ENCODE data around the gene TIMP3.

Gene TIMP3

GRCh38 chr22:32882774-32883530, 81.4 kb downstream of the TIMP3 start:
- Histone ChIP-seq H3K36me3 (ENCODE audit: control insufficient read depth in 2 of 2, insufficient read depth in 2 of 2, low read length in 2 of 2) (no peaks in the 10 kb centered on the region), H3K27ac (ENCODE audit: low read length) (no peak overlapping the region), H3K4me3 (ENCODE audit: low read length in 2 of 2) (no peak overlapping the region), H3K9me3 (ENCODE audit: control insufficient read depth in 2 of 2, low read length in 2 of 2) (no peaks in the 10 kb centered on the region), H3K9ac (ENCODE audit: low read length in 2 of 2) (no peak overlapping the region), H3K27me3 (ENCODE audit: control insufficient read depth in 1 of 2, insufficient read depth in 2 of 2, low read length in 2 of 2) (no peaks in the 10 kb centered on the region), H3K4me1 (ENCODE audit: control insufficient read depth, insufficient read depth, low read length) (peaks cover 17% of the 10 kb centered on the region)

- H3K36me3 ChIP-seq (ENCODE audit: control insufficient read depth in 2 of 2, insufficient read depth in 2 of 2, low read length in 2 of 2) = no peaks in the 10 kb centered on the region
- no peaks in the 10 kb centered on the region for H3K9me3 ChIP-seq (ENCODE audit: control insufficient read depth in 2 of 2, low read length in 2 of 2)
- peaks cover 11% of the 10 kb centered on the region for H3K4me1 ChIP-seq (ENCODE audit: control insufficient read depth, insufficient read depth, low read length)
- H3K4me3 ChIP-seq (ENCODE audit: low read length in 2 of 2) = no peak overlapping the region
- H3K9ac ChIP-seq (ENCODE audit: low read length in 2 of 2) = no peak overlapping the region
- no peak overlapping the region for H3K27ac ChIP-seq (ENCODE audit: low read length)
- no peaks in the 10 kb centered on the region for H3K27me3 ChIP-seq (ENCODE audit: control insufficient read depth in 1 of 2, insufficient read depth in 2 of 2, low read length in 2 of 2)
Measured at GRCh38 chr22:32887324-32887980, 85.9 kb downstream of the TIMP3 start.

- Histone ChIP-seq H3K4me1 (ENCODE audit: control insufficient read depth, insufficient read depth, low read length) (peaks cover 11% of the 10 kb centered on the region), H3K36me3 (ENCODE audit: control insufficient read depth in 2 of 2, insufficient read depth in 2 of 2, low read length in 2 of 2) (no peaks in the 10 kb centered on the region), H3K9me3 (ENCODE audit: control insufficient read depth in 2 of 2, low read length in 2 of 2) (no peaks in the 10 kb centered on the region), H3K27ac (ENCODE audit: low read length) (no peak overlapping the region), H3K9ac (ENCODE audit: low read length in 2 of 2) (no peak overlapping the region), H3K4me3 (ENCODE audit: low read length in 2 of 2) (no peak overlapping the region), H3K27me3 (ENCODE audit: control insufficient read depth in 1 of 2, insufficient read depth in 2 of 2, low read length in 2 of 2) (no peaks in the 10 kb centered on the region)
Measured at GRCh38 chr22:32888976-32889375, 87.5 kb downstream of the TIMP3 start.

- Histone ChIP-seq H3K9me3 (ENCODE audit: control insufficient read depth in 2 of 2, low read length in 2 of 2) (no peaks in the 10 kb centered on the region), H3K4me1 (ENCODE audit: control insufficient read depth, insufficient read depth, low read length) (no peaks in the 10 kb centered on the region), H3K27ac (ENCODE audit: low read length) (no peak overlapping the region), H3K36me3 (ENCODE audit: control insufficient read depth in 2 of 2, insufficient read depth in 2 of 2, low read length in 2 of 2) (no peaks in the 10 kb centered on the region), H3K27me3 (ENCODE audit: control insufficient read depth in 1 of 2, insufficient read depth in 2 of 2, low read length in 2 of 2) (no peaks in the 10 kb centered on the region), H3K9ac (ENCODE audit: low read length in 2 of 2) (no peak overlapping the region), H3K4me3 (ENCODE audit: low read length in 2 of 2) (no peak overlapping the region)
Measured at GRCh38 chr22:32896891-32897290, 95.4 kb downstream of the TIMP3 start.

GRCh38 chr22:32897400-32897799, 95.9 kb downstream of the TIMP3 start:
- H3K9ac ChIP-seq (ENCODE audit: low read length in 2 of 2) = no peak overlapping the region
- no peaks in the 10 kb centered on the region for H3K27me3 ChIP-seq (ENCODE audit: control insufficient read depth in 1 of 2, insufficient read depth in 2 of 2, low read length in 2 of 2)
- H3K9me3 ChIP-seq (ENCODE audit: control insufficient read depth in 2 of 2, low read length in 2 of 2) = no peaks in the 10 kb centered on the region
- H3K4me1 ChIP-seq (ENCODE audit: control insufficient read depth, insufficient read depth, low read length) = no peaks in the 10 kb centered on the region
- H3K36me3 ChIP-seq (ENCODE audit: control insufficient read depth in 2 of 2, insufficient read depth in 2 of 2, low read length in 2 of 2) = no peaks in the 10 kb centered on the region
- H3K4me3 ChIP-seq (ENCODE audit: low read length in 2 of 2) = no peak overlapping the region
- H3K27ac ChIP-seq (ENCODE audit: low read length) = no peak overlapping the region

GRCh38 chr22:32900886-32901635, 99.6 kb downstream of the TIMP3 start:
- no peak overlapping the region for H3K27ac ChIP-seq (ENCODE audit: low read length)
- H3K4me3 ChIP-seq (ENCODE audit: low read length in 2 of 2) = no peak overlapping the region
- no peaks in the 10 kb centered on the region for H3K9me3 ChIP-seq (ENCODE audit: control insufficient read depth in 2 of 2, low read length in 2 of 2)
- H3K36me3 ChIP-seq (ENCODE audit: control insufficient read depth in 2 of 2, insufficient read depth in 2 of 2, low read length in 2 of 2) = no peaks in the 10 kb centered on the region
- no peaks in the 10 kb centered on the region for H3K27me3 ChIP-seq (ENCODE audit: control insufficient read depth in 1 of 2, insufficient read depth in 2 of 2, low read length in 2 of 2)
- H3K4me1 ChIP-seq (ENCODE audit: control insufficient read depth, insufficient read depth, low read length) = peaks cover 14% of the 10 kb centered on the region
- no peak overlapping the region for H3K9ac ChIP-seq (ENCODE audit: low read length in 2 of 2)

- Histone ChIP-seq H3K27ac (ENCODE audit: low read length) (no peak overlapping the region), H3K9me3 (ENCODE audit: control insufficient read depth in 2 of 2, low read length in 2 of 2) (no peaks in the 10 kb centered on the region), H3K27me3 (ENCODE audit: control insufficient read depth in 1 of 2, insufficient read depth in 2 of 2, low read length in 2 of 2) (no peaks in the 10 kb centered on the region), H3K4me1 (ENCODE audit: control insufficient read depth, insufficient read depth, low read length) (peaks cover 16% of the 10 kb centered on the region), H3K36me3 (ENCODE audit: control insufficient read depth in 2 of 2, insufficient read depth in 2 of 2, low read length in 2 of 2) (no peaks in the 10 kb centered on the region), H3K9ac (ENCODE audit: low read length in 2 of 2) (no peak overlapping the region), H3K4me3 (ENCODE audit: low read length in 2 of 2) (no peak overlapping the region)
Measured at GRCh38 chr22:32901925-32902324, 100.4 kb downstream of the TIMP3 start.

GRCh38 chr22:32903507-32903906, 102.0 kb downstream of the TIMP3 start:
- Histone ChIP-seq H3K27ac (ENCODE audit: low read length) (no peak overlapping the region), H3K9ac (ENCODE audit: low read length in 2 of 2) (no peak overlapping the region), H3K4me3 (ENCODE audit: low read length in 2 of 2) (no peak overlapping the region), H3K36me3 (ENCODE audit: control insufficient read depth in 2 of 2, insufficient read depth in 2 of 2, low read length in 2 of 2) (no peaks in the 10 kb centered on the region), H3K4me1 (ENCODE audit: control insufficient read depth, insufficient read depth, low read length) (peaks cover 16% of the 10 kb centered on the region), H3K27me3 (ENCODE audit: control insufficient read depth in 1 of 2, insufficient read depth in 2 of 2, low read length in 2 of 2) (no peaks in the 10 kb centered on the region), H3K9me3 (ENCODE audit: control insufficient read depth in 2 of 2, low read length in 2 of 2) (no peaks in the 10 kb centered on the region)

- no peaks in the 10 kb centered on the region for H3K9me3 ChIP-seq (ENCODE audit: control insufficient read depth in 2 of 2, low read length in 2 of 2)
- H3K9ac ChIP-seq (ENCODE audit: low read length in 2 of 2) = no peak overlapping the region
- H3K27me3 ChIP-seq (ENCODE audit: control insufficient read depth in 1 of 2, insufficient read depth in 2 of 2, low read length in 2 of 2) = no peaks in the 10 kb centered on the region
- no peak overlapping the region for H3K4me3 ChIP-seq (ENCODE audit: low read length in 2 of 2)
- no peaks in the 10 kb centered on the region for H3K36me3 ChIP-seq (ENCODE audit: control insufficient read depth in 2 of 2, insufficient read depth in 2 of 2, low read length in 2 of 2)
- H3K27ac ChIP-seq (ENCODE audit: low read length) = no peak overlapping the region
- peaks cover 20% of the 10 kb centered on the region for H3K4me1 ChIP-seq (ENCODE audit: control insufficient read depth, insufficient read depth, low read length)
Measured at GRCh38 chr22:32904044-32904443, 102.5 kb downstream of the TIMP3 start.

GRCh38 chr22:32905400-32905799, 103.9 kb downstream of the TIMP3 start:
- Histone ChIP-seq H3K36me3 (ENCODE audit: control insufficient read depth in 2 of 2, insufficient read depth in 2 of 2, low read length in 2 of 2) (no peaks in the 10 kb centered on the region), H3K27me3 (ENCODE audit: control insufficient read depth in 1 of 2, insufficient read depth in 2 of 2, low read length in 2 of 2) (no peaks in the 10 kb centered on the region), H3K4me3 (ENCODE audit: low read length in 2 of 2) (peak overlapping the region in 1 of 2 donors; percentile 29), H3K9ac (ENCODE audit: low read length in 2 of 2) (no peak overlapping the region), H3K9me3 (ENCODE audit: control insufficient read depth in 2 of 2, low read length in 2 of 2) (no peaks in the 10 kb centered on the region), H3K4me1 (ENCODE audit: control insufficient read depth, insufficient read depth, low read length) (peaks cover 32% of the 10 kb centered on the region), H3K27ac (ENCODE audit: low read length) (peak overlapping the region; percentile 62)
